ENCODE data around the gene OR10G3.
"Not testable (repeated sequence)": the region's sequence is repeated elsewhere in the genome, so short reads cannot be mapped to it uniquely, and the experiment has no call there.

The OR10G3 gene

GRCh38 chr14:21579976-21580375 is at the start of gene OR10G3:
Gene OR10G3, minus strand, starts transcription at chr14:21580076. Its CDS starts 9,332 bp downstream, at chr14:21570744.
- no peak for DNase-seq (ENCODE audit: low spot score)

- DNase-seq (ENCODE audit: low spot score): peak; percentile 36
Measured at GRCh38 chr14:21626491-21627230, 46.8 kb upstream of the OR10G3 start.

- no peak for DNase-seq (ENCODE audit: low spot score)
Measured at GRCh38 chr14:21617614-21618013, 37.7 kb upstream of the OR10G3 start.

GRCh38 chr14:21614240-21614639 is 34.4 kb upstream of the OR10G3 start:
- DNase-seq (ENCODE audit: low spot score): no peak

- DNase-seq (ENCODE audit: low spot score): no peak
Measured at GRCh38 chr14:21612324-21612723, 32.4 kb upstream of the OR10G3 start.

GRCh38 chr14:21602181-21602580 is 22.3 kb upstream of the OR10G3 start:
- not testable (repeated sequence) for DNase-seq (ENCODE audit: low spot score)

GRCh38 chr14:21589317-21589716 is 9.4 kb upstream of the OR10G3 start:
- DNase-seq (ENCODE audit: low spot score): no peak

GRCh38 chr14:21575661-21576060 is 4.2 kb downstream of the OR10G3 start:
- no peak for DNase-seq (ENCODE audit: low spot score)

GRCh38 chr14:21572604-21573003 is 7.3 kb downstream of the OR10G3 start:
- DNase-seq (ENCODE audit: low spot score): no peak

GRCh38 chr14:21558703-21559170 is 21.1 kb downstream of the OR10G3 start:
- no peak for DNase-seq (ENCODE audit: low spot score)

GRCh38 chr14:21557084-21557901 is 22.6 kb downstream of the OR10G3 start:
- DNase-seq (ENCODE audit: low spot score): peak; percentile 88

- no peak for DNase-seq (ENCODE audit: low spot score)
Measured at GRCh38 chr14:21556378-21557083, 23.3 kb downstream of the OR10G3 start.

- no peak for DNase-seq (ENCODE audit: low spot score)
Measured at GRCh38 chr14:21553266-21553665, 26.6 kb downstream of the OR10G3 start.

- DNase-seq (ENCODE audit: low spot score): not testable (repeated sequence)
Measured at GRCh38 chr14:21544588-21544987, 35.3 kb downstream of the OR10G3 start.

GRCh38 chr14:21543963-21544362 is 35.9 kb downstream of the OR10G3 start:
- DNase-seq (ENCODE audit: low spot score): no peak

GRCh38 chr14:21543521-21543960 is 36.3 kb downstream of the OR10G3 start:
- DNase-seq (ENCODE audit: low spot score): no peak

GRCh38 chr14:21541413-21542074 is 38.3 kb downstream of the OR10G3 start:
- no peak for DNase-seq (ENCODE audit: low spot score)

- no peak for DNase-seq (ENCODE audit: low spot score)
Measured at GRCh38 chr14:21539189-21539940, 40.5 kb downstream of the OR10G3 start.

GRCh38 chr14:21537090-21537424 is 42.8 kb downstream of the OR10G3 start:
- DNase-seq (ENCODE audit: low spot score): no peak

- no peak for DNase-seq (ENCODE audit: low spot score)
Measured at GRCh38 chr14:21536418-21537089, 43.3 kb downstream of the OR10G3 start.

All from RKO (cell line).